GM23338 (cell line): Measurements from ENCODE around the gene FTO.

Experiments
- ETS1 ChIP-seq: IDR thresholded peaks from 2 replicates; pipeline ENCODE4 v1.6.1; 2016; ENCODE audit warnings: antibody characterized with exemption
- EZH2 ChIP-seq: fragments of 200-600 bp; sonication (generic); IDR thresholded peaks from one replicate; pipeline ENCODE4 v1.8.0; 2017; ENCODE audit warnings: antibody characterized with exemption, mild to moderate bottlenecking, low read depth; ENCODE audit not compliant: unreplicated experiment
- TF ChIP-seq, protein P1 (sequence below), 2 experiments: fragments of 200-600 bp in 1 of 2; sonication (generic) in 1 of 2; conservative IDR thresholded peaks; 2 replicates each; pipeline versions ENCODE4 v1.5.1 to v1.6.1; 2016 to 2017; ENCODE audit warnings: antibody characterized with exemption in 2 of 2, low read depth in 2 of 2, mild to moderate bottlenecking in 2 of 2, moderate library complexity in 1 of 2
- TF ChIP-seq, protein P2 (sequence below): IDR thresholded peaks from one replicate; pipeline ENCODE4 v1.6.1; 2018; ENCODE audit warnings: antibody characterized with exemption; ENCODE audit not compliant: unreplicated experiment

DNA sequence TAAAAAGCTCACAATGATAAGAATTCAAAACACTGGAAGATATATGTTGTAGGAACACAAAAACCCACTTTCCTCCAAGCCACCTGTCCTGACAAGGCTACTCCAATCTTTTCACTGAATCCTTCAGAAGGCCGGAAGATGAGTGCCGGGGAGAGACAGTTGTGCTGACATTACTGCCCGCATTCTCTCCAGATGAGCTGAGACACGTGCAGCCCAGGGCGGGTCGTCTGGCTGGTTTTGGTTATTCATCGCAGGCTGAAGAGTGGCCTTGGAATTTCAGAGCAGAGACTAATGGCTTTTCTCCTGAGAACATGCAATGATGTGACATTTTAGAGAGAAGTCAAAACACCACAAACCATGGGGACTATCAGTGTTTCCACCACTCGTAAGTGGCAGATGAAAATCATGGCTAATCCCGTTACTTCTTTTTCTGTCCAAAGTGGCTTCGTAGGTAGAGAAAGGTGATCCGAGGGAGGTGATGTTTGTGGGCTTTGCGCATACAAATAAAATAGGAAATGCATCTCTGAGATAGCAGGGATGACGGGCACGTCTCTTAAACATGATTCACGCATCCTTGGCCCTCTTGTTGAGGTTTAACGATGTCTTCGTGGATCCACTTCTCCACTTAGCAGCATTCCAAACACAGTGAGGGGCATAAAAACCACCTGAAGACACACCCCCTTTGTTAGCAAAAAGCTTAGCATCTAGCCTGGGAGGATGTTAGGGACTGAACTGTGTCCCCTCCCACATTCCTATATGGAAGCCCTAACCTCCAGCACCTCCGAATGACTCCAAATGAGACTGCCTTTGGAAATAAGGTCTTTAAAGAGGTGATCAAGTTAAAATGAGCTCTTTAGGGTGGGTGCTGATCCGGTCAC lies 448.6 kb downstream of the FTO start:
- TF ChIP-seq, protein P1, sequence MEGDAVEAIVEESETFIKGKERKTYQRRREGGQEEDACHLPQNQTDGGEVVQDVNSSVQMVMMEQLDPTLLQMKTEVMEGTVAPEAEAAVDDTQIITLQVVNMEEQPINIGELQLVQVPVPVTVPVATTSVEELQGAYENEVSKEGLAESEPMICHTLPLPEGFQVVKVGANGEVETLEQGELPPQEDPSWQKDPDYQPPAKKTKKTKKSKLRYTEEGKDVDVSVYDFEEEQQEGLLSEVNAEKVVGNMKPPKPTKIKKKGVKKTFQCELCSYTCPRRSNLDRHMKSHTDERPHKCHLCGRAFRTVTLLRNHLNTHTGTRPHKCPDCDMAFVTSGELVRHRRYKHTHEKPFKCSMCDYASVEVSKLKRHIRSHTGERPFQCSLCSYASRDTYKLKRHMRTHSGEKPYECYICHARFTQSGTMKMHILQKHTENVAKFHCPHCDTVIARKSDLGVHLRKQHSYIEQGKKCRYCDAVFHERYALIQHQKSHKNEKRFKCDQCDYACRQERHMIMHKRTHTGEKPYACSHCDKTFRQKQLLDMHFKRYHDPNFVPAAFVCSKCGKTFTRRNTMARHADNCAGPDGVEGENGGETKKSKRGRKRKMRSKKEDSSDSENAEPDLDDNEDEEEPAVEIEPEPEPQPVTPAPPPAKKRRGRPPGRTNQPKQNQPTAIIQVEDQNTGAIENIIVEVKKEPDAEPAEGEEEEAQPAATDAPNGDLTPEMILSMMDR (conservative IDR thresholded peaks at IDR 0.05; ENCODE audit: low read depth in 2 of 2), result no peak
- TF ChIP-seq ETS1 (no peak), EZH2 (no peak)
- TF ChIP-seq, protein P2, sequence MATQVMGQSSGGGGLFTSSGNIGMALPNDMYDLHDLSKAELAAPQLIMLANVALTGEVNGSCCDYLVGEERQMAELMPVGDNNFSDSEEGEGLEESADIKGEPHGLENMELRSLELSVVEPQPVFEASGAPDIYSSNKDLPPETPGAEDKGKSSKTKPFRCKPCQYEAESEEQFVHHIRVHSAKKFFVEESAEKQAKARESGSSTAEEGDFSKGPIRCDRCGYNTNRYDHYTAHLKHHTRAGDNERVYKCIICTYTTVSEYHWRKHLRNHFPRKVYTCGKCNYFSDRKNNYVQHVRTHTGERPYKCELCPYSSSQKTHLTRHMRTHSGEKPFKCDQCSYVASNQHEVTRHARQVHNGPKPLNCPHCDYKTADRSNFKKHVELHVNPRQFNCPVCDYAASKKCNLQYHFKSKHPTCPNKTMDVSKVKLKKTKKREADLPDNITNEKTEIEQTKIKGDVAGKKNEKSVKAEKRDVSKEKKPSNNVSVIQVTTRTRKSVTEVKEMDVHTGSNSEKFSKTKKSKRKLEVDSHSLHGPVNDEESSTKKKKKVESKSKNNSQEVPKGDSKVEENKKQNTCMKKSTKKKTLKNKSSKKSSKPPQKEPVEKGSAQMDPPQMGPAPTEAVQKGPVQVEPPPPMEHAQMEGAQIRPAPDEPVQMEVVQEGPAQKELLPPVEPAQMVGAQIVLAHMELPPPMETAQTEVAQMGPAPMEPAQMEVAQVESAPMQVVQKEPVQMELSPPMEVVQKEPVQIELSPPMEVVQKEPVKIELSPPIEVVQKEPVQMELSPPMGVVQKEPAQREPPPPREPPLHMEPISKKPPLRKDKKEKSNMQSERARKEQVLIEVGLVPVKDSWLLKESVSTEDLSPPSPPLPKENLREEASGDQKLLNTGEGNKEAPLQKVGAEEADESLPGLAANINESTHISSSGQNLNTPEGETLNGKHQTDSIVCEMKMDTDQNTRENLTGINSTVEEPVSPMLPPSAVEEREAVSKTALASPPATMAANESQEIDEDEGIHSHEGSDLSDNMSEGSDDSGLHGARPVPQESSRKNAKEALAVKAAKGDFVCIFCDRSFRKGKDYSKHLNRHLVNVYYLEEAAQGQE, result no peak
